Mammary epithelial cell (primary cell): Measurements from ENCODE around the gene MAMSTR.

Experiments
- CTCF ChIP-seq, 2 donors: IDR thresholded peaks in 1 of 2; conservative IDR thresholded peaks in 1 of 2; 2 replicates each; pipeline ENCODE4 v1.5.1; 2011 to 2012; ENCODE audit warnings: inconsistent platforms in 2 of 2, low read length in 2 of 2, mild to moderate bottlenecking in 2 of 2, control low read depth in 1 of 2, low read depth in 1 of 2; ENCODE audit not compliant: insufficient read depth in 1 of 2; ENCODE audit errors: extremely low read depth in 1 of 2
- EZH2 ChIP-seq: IDR thresholded peaks from 2 replicates; pipeline ENCODE4 v1.6.1; 2012; ENCODE audit warnings: low read length, inconsistent platforms, borderline replicate concordance

GRCh38 chr19:48668761-48669160 lies 50.8 kb downstream of the MAMSTR start:
- TF ChIP-seq CTCF (conservative IDR thresholded peaks at IDR 0.05 in 1 of 2, IDR thresholded peaks at IDR 0.05 in 1 of 2; ENCODE audit: extremely low read depth in 1 of 2, insufficient read depth in 1 of 2, low read depth in 1 of 2, low read length in 2 of 2) (no peak), EZH2 (no peak)
